COLO829 (cell line): ENCODE results near the gene ELL.
A peak's percentile ranks its signal among the peaks of the same experiment; 100 is the strongest.
"Not testable (repeated sequence)": the region's sequence is repeated elsewhere in the genome, so short reads cannot be mapped to it uniquely, and the experiment has no call there.

ENCODE experiments used
- DNase-seq: peaks from one replicate; pipeline ENCODE4 v3.0.0; 2012; ENCODE audit warnings: low spot score

ELL gene

DNA sequence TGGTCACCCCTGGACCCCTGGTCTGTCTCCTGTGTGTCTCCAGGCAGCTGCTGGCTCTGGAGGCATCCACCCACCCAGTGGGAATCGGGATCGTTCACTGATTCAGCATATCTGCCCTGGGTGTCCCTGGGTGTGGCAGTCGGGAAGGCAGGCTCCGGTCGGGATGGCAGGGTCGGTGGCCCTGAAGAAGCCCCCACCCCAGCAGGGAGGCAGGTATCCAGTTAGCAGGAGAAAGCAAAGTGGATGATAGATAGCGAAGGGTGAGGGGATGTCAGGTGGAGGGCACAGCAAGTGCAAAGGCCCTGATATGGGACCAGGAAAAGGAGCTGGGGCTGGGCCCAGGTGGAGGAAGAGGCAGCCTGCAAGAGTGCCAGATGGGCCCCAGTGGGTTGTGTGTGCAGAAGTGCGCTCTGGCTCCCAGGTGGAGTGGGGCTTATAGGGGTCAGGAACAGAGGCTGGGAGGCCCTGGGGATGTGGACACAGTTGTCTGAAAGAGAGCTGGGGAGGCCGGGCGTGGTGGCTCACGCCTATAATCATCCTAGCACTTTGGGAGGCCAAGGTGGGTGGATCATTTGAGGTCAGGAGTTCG is 100.4 kb downstream of the ELL start:
- DNase-seq = no peak

DNA sequence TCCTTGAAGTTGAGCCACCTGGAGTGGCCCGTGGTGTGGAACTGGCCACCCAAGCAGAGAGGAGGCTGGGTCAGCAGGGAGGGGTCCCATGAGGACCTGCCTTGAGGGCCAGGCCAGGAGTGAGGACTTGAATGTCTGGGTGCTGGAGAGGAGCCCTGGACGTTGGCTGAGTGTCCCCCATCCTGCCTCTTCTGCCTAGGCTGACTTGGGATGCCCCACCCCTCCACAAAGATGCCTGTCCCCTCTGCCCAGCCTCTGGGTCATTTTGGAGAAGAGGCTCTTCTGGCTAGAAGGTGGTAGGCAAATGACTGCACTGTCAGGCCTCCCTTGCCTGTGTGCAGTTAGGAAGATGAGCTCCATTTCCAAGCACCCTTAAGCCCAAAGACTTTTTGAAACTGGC is 100.9 kb downstream of the ELL start:
- DNase-seq = no peak

DNA sequence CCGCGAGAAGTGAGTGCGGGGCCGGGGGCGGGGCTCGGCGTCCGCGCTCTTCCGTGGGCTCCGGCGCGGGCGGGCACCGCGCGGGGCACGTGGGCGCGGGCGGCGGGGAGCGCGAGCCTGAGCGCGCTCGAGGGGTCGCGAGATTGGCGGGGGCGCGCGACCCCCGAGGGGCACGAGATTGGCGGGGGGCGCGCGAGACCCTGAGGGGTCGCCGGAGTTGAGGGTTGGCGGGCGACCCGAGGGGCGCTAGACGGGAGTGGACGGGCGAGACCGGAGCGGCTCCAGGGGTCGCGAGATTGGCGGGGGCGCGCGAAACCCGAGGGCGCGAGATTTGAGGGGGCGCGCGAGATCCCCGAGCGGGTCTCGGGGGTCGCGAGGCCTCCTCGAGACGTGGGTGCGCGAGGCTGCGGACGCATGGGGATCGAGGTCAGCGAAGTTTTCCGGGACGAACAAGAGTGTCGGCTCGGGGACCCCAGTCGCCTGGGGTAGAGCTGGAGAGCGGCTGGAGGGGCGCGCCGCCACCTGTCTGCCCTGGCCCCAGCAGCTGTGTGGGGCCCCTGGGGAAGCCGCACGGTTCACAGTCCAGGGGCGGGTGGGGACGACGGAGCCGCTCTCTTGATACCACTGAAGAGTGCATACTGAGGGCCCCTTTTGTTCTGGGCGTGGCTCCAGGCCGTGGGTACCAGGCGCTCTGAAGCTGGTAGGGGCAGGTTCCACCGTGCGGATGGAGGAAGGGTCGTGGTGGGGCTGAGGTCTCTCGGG is 102.0 kb downstream of the ELL start:
- no peak for DNase-seq

- DNase-seq = peak; percentile 88
These were observed 102.6 kb downstream of the ELL start, which contains the start of gene SSBP4 for GRCh38 chr19:18419195-18419698. Gene SSBP4, plus strand, starts transcription at chr19:18419398. Its CDS starts 251 bp downstream, at chr19:18419649.

DNA sequence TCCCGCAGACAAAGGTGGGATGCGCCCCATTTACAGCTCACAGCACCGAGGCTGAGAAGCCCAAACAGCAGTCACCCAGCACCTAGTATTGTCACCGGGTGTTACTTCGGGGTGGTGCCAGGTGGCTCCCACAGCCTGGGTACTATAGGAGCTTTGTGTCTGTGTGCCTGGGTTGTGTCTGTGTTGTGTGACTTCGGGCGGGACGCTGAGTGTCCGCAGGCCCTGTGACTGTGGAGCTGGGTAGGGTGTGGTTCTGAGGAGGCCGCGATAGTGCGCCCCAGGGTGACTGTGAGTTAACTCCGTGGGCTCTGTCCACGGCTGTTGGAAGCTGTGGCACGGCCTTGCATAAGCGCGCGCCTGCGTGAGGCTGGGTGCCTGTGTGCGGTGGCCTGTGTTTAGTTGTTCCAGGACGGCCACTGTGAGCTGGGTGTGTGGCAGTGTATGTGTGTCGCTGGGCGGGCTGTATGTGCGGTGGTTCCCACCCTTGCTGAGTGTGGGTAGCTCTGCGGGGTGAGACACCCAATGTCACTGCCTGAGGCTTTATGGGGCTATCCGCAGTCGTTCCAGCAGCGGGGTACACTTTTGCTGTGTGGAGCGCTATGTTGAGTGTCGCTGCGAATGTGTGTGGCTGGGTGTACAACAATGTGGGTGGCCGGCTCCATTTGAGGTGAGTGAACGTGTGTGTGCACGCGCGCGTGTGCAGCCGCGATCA is 103.2 kb downstream of the ELL start:
- no peak for DNase-seq

DNA sequence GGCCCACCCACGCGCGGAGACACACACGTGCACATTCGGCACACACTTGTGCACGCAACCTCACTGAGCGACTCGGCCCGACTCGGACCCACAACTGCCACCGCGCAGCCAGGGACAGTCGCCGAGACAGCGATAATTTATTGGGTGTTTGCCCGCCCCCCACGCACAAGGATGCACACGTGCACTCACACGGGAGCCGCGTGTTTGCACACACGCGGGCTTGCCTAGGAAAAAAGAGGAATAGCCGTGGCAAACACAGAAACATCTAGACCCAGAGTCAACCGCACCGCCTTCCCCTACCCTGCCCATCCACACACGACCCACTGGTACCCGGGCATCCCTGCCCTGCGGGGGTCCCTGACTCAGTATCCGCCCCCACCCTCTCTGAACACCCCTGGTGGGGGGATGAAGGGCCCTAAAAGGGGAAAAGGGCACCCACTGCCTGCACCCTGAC is 103.8 kb downstream of the ELL start:
- DNase-seq = no peak

DNA sequence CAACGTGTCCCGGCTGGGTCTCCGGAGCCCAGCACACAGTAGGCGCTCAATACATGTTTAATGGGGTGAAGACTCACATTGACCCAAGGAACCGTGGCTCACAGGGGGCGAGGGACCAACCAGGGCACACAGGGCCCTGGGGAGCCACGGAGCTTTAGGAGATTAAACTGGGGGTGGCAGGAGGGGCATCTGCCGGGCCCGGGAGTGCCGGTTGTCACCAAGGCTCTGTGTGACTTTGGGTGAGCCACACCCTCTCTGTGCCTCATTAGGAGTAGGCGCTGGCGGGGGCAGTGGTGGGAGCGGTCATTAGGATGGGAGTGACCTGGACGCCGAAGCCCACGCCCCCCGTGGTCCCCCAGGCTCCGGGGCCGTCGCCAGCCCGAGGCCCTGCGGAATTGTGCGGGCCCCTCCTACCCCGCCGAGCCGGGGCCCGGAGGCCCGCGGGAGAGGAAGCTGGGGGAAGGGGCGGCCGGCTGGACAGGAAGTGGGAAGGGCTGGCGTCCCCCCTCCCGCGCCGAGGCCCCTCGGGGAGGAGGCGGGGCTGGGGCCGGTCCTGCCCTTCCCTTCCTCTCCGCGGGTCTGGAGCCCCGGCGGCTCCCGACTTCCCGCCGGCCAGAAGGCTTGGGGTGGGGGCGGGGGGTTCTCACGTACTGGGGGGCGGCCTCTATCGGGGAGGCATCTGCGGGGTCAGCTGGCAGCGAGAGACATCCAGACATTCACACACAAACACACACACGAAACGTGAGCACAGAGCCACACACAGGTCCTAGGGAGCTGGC is 104.4 kb downstream of the ELL start:
- peak; percentile 62 for DNase-seq

DNA sequence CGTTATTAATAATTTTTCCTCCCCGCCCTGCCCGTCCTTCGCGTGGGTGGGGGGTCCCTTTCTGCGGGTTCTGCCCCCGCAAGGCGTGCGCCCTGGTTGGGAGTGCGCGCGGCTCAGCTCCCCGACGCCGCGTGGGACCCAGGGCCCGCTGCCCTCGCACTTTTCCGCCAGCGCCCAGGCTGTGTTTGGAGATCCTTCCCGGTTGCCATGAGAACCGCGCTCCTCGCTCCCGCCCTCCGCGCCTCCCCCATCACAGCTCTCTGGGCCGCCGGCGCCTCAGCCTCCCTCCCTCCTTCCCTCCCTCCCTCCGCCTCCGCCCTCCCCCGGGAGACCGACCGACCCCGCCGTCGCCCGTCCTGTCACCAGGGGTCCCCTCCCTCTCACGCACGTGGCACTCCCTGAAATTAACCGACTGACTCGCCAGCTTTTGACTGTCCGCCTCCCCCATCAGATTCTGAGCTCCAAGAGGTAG is 105.1 kb downstream of the ELL start:
- peak; percentile 84 for DNase-seq

DNA sequence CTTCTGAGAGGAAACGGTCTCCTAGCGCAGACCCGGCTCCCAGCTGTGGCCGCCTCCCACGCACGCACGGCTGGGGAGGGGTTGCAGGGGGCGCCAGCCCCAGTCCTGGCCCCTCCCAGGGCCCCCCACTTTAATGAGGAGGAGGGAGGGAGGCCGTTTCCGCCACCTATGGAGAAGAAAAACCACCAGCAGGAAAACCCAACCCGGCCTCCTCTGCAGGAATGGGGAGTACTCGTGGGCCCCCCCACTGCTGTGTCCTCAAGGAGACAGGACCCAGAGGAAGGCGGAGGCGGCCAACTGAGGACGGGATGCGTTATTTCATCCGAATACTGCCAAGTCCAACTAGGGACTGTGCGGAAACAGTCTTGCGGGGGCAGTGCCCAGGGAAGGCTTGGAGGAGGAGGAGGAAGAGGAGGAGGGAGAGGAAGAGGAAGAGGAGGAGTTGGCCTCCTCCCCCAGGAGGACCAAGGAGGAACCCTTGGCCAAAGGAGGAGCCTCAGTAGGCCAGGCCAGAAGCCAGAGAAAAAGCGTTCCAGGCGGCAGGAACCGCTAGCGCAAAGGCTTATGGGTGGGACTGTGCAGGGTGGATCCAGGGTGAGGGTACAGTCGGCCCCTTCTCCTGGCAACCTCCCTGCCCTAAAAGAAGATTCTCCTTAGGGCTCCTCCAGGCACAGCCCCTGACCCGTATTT is 106.5 kb downstream of the ELL start:
- peak; percentile 21 for DNase-seq

- no peak for DNase-seq
These were observed 107.2 kb downstream of the ELL start for GRCh38 chr19:18414504-18415177.

DNA sequence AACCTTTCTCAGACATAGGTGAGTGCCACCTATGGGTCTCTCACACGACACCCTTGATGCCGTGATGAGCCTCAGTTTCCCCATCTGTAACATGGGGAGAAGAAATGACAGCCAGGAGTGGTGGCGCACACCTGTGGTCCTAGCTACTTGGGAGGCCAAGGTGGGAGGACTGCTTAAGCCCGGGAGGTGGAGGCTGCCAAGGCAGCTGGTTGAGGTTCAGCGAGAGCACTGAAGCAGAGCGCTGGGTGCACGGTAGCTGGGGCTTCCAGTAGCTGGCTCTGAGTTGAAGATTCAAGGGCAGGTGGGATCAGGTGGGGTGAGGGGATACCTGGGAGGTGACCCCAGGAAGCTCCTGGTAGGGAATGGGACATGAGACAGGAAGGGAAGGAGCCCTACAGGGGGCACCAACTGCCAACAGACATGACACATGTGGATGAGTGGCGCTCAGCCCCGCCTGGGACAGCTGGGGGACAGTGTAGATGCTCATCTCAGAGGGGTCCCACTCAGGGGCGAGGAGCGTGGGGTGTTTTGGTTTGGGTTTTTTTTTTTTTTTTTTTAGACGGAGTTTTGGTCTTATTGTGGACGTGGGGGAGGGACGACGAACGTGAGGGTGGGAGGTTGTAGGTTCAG is 109.1 kb downstream of the ELL start:
- DNase-seq = no peak

DNA sequence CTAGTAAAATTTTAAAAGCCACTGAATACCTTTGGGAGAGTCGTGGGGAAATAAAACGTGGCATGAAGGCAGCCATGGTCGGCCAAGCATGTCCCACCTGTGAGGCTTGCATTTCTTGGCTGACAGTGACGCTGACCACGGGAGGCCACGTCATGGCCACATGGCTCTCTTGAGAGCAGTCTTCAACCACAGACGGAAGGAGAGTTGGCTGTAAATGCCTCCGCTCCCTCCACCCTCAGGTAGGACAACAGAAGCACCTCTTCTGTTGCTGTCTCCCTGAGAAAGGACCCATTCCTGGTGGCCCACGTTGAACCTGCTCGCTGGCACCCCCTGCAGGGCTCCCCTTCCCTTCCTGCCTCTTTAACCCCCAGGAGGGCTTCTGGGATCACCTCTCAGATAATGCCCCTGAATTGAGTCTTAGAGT is 113.8 kb downstream of the ELL start:
- no peak for DNase-seq

GRCh38 chr19:18406749-18407148 is 115.1 kb downstream of the ELL start:
- DNase-seq = no peak

GRCh38 chr19:18405754-18406153 is 116.1 kb downstream of the ELL start:
- DNase-seq = not testable (repeated sequence)

GRCh38 chr19:18402455-18403248 is 119.2 kb downstream of the ELL start:
- DNase-seq = not testable (repeated sequence)

GRCh38 chr19:18401580-18402112 is 120.2 kb downstream of the ELL start:
- DNase-seq = no peak

DNA sequence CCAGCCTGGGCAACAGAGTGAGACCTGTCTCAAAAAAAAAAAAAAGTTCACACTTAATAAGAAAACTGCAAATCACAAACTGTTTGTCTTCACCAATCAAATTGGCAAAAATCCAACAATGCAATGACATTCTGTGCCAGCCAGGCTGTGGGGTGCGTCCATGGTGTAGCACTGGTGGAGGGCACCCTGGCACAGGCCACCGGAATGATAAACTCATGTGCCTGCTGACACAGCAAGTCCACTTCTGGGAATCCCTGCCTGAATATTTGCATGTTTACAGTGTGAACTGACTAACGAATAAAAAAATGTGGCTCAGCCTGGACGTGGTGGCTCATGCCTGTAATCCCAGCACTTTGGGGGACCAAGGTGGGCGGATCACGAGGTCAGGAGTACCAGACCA is 122.9 kb downstream of the ELL start:
- no peak for DNase-seq

DNA sequence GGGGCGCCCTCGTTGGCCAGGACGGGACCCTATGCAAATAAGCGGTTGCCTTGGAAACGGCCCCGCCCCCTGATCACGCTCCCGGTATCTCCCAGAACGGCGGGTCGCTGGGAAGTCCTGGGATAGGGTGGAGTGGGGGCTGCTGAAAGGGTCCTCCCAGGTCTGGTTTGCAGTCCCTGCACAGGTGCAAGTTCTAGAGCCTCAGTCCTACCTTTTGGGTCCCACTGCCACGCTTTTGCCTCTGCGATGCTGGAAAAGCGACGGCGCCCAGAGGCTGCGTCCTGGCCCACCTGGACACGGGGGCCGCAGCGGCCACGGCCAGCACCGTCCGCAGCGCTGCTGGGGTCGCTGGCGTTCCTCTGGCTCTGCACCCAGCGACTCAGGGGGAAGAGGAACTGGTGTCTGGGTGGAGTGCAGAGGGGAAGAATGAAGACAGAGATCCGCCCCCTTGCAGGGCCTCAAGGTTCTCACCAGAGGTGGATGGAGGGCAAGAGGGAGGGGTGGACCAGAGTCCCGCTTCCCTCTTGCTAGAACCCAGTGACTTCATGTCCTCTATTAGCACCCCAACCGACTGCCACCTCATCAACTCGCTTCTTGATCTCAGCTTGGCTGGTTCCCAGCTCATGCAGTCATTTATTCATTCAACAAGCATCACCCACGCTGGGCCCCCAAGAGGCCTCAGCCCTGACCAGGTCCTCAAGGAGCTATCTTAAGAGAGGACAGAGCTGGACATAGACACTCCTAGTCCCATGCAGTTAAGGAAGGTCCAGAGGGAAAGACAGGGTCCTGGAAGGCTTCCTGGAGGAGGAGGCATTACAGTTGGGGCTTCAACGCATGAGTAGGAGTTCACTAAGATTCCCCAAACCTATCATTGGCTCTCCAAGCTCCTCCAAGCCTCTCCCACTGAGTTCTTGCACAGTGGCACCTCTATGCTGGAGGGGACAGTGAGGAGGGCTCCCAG is 124.3 kb downstream of the ELL start, which contains the start of gene LRRC25:
Gene LRRC25 (minus strand): TSS at position 381 of the 961 bp plus-strand sequence. CDS start 659 bp downstream, outside the sequence.
- DNase-seq = no peak
